HG02571 (cell line): ENCODE data around the gene USP14.

ENCODE experiments used
- ATAC-seq: cut with Tn5 transposase; IDR thresholded peaks from one replicate; pipeline ENCODE4 v1.9.1; 2021; ENCODE audit warnings: mild to moderate bottlenecking, moderate library complexity; ENCODE audit not compliant: unreplicated experiment

USP14 gene

GRCh38 chr18:159037-159652, 788 bp downstream of the USP14 start:
- ATAC-seq, result no peak

DNA sequence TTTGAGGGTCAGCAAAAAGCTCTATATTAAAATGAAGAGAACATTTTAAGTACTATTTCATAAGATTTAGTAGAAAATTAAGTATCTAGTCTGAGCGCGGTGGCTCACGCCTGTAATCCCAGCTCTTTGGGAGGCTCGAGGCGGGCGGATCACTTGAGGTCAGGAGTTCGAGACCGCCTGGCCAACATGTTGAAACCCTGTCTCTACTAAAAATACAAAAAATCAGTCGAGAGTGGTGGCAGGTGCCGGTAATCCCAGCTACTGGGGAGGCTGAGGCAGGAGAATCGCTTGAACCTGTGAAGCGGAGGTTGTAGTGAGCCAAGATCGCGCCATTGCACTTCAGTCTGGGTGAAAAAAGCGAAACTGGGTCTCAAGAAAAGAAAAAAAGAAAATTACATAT, 1.6 kb downstream of the USP14 start:
- no peak for ATAC-seq

GRCh38 chr18:160831-161570, 2.6 kb downstream of the USP14 start:
- ATAC-seq, result no peak

- ATAC-seq, result no peak
These were observed 14.0 kb downstream of the USP14 start for GRCh38 chr18:172361-172760.

- ATAC-seq, result no peak
These were observed 21.1 kb downstream of the USP14 start for GRCh38 chr18:179499-179898.

- ATAC-seq, result no peak
These were observed 23.4 kb downstream of the USP14 start for GRCh38 chr18:181711-182110.

DNA sequence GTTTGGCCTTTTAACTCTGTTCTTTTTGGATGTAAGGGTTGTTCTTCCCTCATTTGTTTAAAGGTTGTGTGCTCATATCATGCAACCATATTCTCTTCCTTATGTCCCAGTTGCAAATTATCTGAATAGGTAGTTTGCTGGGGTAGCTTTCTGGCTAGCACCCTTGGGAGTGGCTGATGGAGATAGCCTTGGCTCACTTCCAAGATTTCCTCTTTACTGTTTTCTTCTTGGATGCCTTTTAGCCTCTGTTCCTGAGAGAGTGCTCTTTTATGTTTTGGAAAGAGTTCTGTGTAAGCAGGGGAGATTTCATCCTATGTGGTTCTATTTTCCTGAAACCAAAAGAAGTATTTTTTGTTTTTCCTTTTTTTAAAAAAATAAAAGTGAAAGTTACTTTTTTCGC, 25.4 kb downstream of the USP14 start:
- no peak for ATAC-seq

DNA sequence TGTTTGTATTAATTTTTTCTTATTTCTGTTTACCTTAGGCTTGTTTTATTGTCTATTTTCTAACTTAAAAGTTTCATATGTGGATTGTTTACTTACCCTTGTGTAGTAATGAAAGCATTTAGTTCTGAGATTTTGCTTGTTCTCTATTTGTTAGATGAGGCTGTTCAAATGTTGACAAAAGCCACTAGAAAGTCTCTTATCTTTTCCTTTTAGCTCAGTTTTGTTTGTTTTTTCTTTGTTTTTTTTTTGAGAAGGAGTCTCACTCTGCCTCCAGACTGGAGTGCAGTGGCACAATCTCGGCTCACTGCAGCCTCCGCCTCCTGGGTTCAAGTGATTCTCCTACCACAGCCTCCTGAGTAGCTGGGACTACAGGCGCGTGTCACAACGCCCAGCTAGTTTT, 30.9 kb downstream of the USP14 start:
- ATAC-seq, result no peak

- ATAC-seq, result no peak
These were observed 33.4 kb downstream of the USP14 start for GRCh38 chr18:191725-192124.

GRCh38 chr18:192801-193200, 34.4 kb downstream of the USP14 start:
- no peak for ATAC-seq

- no peak for ATAC-seq
These were observed 37.3 kb downstream of the USP14 start for GRCh38 chr18:195651-196050.

GRCh38 chr18:199214-199613, 40.9 kb downstream of the USP14 start:
- no peak for ATAC-seq

DNA sequence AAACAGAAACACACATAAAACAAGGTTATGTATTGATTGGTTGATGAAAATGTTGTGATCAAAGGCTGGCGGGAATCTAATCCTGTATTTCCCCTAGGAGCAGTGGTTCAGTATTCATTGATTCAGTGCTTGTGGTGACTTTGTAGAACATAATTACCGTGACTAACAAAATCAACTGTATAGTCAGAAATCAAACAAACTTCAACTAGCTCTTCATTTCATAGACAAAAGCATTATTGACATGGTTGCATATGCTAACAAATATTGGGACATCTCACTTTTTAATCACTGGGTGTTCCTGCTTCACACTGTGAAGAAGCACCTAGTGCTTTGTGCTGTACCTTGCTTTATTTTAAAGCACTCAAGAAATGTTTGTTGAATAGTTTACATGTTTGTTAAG, 41.4 kb downstream of the USP14 start:
- ATAC-seq, result no peak

DNA sequence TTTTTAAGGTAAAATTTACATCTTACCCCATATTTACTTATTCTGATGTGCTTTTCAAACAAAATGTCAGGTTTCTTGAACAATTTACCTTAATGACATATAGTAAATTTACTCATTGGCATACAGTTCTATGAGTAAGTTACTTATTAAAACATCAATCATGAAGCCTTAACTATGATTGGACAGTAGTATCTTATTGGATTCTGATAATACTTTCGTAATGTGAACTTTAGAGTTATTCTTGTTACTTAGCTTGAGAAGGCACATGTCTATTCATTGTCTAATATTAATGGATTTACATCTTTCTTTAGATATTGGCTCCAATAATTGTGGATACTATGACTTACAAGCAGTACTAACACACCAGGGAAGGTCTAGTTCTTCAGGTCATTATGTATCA, 51.7 kb downstream of the USP14 start:
- ATAC-seq, result no peak

DNA sequence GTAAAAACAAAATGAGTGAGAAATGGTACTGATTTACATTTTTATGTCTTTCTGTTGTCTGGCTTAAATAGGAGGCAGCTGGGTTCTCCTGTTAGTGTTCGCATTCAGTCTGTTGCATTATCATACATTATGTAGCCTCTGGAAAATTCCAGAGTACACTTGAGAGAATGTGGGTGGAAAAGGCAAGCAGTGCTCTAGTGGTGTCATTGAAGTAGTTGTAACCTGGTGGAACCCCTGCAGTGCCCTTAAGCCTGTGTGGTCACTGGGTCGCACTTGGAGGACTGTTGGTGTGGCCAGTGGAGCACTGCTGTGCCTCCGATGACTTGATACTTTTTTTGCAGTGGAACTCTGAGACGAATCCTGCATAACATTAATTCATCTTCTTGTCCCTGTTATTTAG, 52.4 kb downstream of the USP14 start:
- ATAC-seq, result no peak

GRCh38 chr18:211582-211981, 53.2 kb downstream of the USP14 start:
- ATAC-seq, result no peak

DNA sequence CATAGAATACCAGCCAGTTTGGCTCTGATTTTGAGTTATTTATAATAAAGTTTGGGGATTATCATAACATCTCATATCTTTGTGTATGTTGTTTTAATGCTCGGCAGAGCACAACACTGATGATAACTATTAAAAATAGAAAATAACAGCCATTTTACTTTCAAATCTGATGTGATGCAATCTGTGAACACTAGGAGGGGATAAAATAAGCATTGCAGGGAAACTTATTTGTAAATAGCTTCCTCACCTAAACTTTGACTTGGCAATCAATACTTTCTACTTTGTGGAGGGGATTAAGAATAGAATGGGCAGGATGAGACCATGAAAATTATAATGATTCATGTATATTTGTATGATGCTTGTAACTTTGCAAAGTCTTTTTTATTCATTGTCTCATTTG, 54.4 kb downstream of the USP14 start:
- ATAC-seq, result no peak

GRCh38 chr18:213505-213904, 55.1 kb downstream of the USP14 start:
- ATAC-seq, result no peak

DNA sequence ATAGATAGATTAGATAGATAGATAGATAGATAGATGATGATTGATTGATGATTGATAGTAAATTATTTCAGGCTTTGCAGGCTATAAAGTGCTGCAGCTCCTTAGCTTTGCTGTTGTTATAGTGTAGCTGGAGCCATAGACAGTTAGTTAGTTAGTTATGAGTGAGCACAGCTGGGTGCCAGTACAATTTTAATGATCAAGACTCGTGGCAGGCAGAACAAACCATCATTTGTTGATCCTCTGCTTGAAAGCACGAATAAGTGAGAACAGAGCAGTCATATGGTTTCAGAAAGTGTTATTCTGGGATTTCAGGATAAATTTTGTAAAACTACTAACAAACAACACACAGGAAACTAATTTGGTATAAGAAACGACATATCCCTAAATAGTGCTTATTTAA, 55.6 kb downstream of the USP14 start:
- ATAC-seq, result no peak

DNA sequence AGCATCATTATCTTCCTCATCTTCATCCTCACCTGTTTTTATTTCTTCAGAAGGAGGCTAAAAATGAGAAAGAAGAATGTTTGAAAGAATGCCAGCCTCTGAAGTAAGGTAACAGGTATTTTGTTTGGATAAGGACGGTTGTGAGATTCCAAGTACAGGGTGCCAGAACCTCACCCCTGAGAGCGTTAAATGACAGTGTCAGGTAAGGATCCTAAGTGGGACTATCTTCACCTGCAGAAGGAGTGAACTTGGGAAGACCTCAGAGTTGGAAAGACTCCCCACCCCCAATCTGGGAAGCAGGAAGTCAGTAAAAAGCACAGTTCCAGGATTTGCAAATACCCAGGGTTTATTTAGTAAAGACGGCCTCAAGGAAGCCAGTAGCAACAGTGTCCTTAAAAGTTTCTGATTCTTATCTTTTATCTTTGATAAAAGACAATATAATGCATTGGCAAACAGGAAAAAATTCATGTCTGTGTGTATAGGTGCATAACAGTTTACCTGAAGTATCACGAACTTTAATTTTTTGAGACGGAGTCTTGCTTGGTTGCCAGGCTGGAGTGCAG, 57.2 kb downstream of the USP14 start:
- ATAC-seq, result no peak

GRCh38 chr18:217532-218336, 59.4 kb downstream of the USP14 start:
- no peak for ATAC-seq

DNA sequence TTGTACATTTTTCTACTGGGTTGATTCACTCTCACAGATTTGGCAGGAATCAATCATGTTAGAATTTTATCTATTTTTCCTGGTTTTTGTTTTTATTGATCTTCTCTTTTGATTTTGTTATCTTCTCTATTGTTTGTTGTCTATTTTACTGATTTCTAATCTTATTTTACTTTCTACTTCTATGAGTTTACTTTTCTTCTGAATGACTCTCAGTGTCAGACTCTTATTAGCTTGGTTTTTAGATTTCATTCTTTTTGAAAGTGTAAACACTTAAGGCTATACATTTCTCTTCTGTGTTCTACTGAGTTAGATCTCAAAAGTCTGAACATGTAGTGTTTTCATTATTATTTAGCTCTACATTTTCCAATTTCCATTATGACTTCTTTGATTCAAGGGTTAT, 62.4 kb downstream of the USP14 start:
- ATAC-seq, result no peak
